Chondrocyte (in vitro differentiated cells): ENCODE data around the gene ANXA4. TPM values are rescaled to one million over a fixed set of nuclear protein-coding genes. Genes with fewer than 3 reads are reported as not detected.

ENCODE experiments used
- DNase-seq: peaks from one replicate; pipeline ENCODE4 v3.0.0; 2021; ENCODE audit warnings: mixed read lengths, low spot score
- H3K27ac Mint-ChIP-seq: one replicate; pipeline ENCODE4 v1.8.0; 2021; ENCODE audit warnings: mild to moderate bottlenecking, moderate library complexity, mixed read lengths; ENCODE audit not compliant: unreplicated experiment
- H3K27me3 Mint-ChIP-seq: 2 replicates; pipeline ENCODE4 v1.8.0; 2021; ENCODE audit warnings: low read depth, mixed read lengths
- H3K36me3 Mint-ChIP-seq: 2 replicates; pipeline ENCODE4 v1.8.0; 2021; ENCODE audit warnings: low read depth, mixed read lengths
- H3K4me1 Mint-ChIP-seq: 2 replicates; pipeline ENCODE4 v1.8.0; 2021; ENCODE audit warnings: low read depth, mild to moderate bottlenecking, mixed read lengths
- H3K4me3 Mint-ChIP-seq: one replicate; pipeline ENCODE4 v1.8.0; 2021; ENCODE audit warnings: mild to moderate bottlenecking, moderate library complexity, mixed read lengths; ENCODE audit not compliant: unreplicated experiment
- H3K9me3 Mint-ChIP-seq: 2 replicates; pipeline ENCODE4 v1.8.0; 2021; ENCODE audit warnings: low read depth, mixed read lengths
- total RNA-seq: library from RNA; stranded (reverse); gene quantifications from 3 replicates; pipeline ENCODE4 v1.2.1, GENCODE V29; 2021
- TF ChIP-seq, protein P1 (sequence below): fragments of 200-600 bp; sonication (generic); IDR thresholded peaks from 2 replicates; pipeline ENCODE4 v1.5.0; 2021; ENCODE audit warnings: antibody characterized with exemption, mild to moderate bottlenecking, moderate library complexity

The ANXA4 gene
- total RNA-seq, 1 donor from 2014 or later, result 99.0 TPM

DNA sequence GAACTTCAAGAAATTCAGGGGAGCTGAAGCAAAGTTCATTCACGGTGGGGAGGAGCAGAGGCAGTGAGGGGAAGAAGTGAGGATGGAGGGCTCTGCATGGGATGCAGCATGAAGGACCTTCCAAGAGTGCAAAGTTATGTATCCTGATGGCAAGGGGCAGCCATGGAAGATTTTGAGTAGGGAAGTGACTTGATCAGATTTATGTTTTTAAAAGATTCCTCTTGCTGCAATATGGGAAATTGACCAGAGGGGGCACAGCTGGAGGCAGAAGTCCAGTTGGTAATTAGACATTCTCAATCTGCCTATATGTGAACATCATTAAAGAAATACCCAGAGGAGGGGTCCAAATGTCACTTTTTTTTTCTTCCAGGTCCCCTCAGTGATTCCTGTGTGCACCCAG is 21.5 kb upstream of the ANXA4 start:
- no peak for DNase-seq
- Mint-ChIP-seq H3K36me3 (no peaks in the 10 kb centered on the region), H3K4me1 (peaks cover 35% of the 10 kb centered on the region), H3K4me3 (no peak overlapping the region), H3K9me3 (no peaks in the 10 kb centered on the region), H3K27me3 (no peaks in the 10 kb centered on the region), H3K27ac (no peak overlapping the region)
- TF ChIP-seq, protein P1, sequence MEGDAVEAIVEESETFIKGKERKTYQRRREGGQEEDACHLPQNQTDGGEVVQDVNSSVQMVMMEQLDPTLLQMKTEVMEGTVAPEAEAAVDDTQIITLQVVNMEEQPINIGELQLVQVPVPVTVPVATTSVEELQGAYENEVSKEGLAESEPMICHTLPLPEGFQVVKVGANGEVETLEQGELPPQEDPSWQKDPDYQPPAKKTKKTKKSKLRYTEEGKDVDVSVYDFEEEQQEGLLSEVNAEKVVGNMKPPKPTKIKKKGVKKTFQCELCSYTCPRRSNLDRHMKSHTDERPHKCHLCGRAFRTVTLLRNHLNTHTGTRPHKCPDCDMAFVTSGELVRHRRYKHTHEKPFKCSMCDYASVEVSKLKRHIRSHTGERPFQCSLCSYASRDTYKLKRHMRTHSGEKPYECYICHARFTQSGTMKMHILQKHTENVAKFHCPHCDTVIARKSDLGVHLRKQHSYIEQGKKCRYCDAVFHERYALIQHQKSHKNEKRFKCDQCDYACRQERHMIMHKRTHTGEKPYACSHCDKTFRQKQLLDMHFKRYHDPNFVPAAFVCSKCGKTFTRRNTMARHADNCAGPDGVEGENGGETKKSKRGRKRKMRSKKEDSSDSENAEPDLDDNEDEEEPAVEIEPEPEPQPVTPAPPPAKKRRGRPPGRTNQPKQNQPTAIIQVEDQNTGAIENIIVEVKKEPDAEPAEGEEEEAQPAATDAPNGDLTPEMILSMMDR, result peak; percentile 74

DNA sequence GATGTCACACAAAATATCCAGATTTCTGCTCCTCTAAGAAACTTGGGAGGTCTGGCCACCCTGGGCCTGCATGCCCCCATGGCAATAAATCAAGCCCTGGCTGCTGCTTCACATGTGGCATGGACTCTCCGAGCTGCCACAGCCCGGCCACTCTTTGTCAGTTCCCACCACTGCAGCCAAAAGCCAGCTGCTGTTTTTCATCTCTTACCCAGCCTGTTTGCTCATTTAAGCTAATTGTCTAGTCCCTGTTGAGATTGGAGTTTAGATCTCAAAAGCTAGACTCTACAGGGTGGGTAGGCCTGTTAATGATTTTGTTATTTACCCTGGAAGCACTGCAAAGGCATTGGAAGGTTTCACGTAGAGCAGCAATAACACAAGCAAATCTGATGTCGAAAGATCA is 20.9 kb upstream of the ANXA4 start:
- no peak overlapping the region for H3K27ac Mint-ChIP-seq
- no peaks in the 10 kb centered on the region for H3K36me3 Mint-ChIP-seq
- H3K4me1 Mint-ChIP-seq, result peaks cover 30% of the 10 kb centered on the region
- TF ChIP-seq, protein P1, result no peak
- H3K27me3 Mint-ChIP-seq, result no peaks in the 10 kb centered on the region
- H3K4me3 Mint-ChIP-seq, result no peak overlapping the region
- no peaks in the 10 kb centered on the region for H3K9me3 Mint-ChIP-seq
- no peak for DNase-seq

DNA sequence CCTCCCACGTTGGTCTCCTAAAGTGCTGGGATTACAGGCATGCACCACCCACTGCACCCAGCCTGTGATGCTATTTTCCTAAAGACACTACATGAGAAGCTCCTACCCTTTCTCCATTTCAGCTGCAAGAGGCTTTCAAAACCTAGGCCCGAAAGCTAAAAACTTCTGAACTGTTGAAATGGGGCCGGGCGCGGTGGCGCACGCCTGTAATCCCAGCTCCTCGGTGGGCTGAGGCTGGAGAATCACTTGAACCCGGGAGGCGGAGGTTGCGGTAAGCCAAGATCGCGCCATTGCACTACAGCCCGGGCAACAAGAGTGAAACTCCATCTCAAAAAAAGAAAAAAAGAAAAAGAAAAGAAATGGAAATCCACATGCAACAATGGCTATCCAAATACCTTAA is 18.1 kb upstream of the ANXA4 start:
- Mint-ChIP-seq H3K9me3 (no peaks in the 10 kb centered on the region), H3K4me3 (no peak overlapping the region), H3K36me3 (no peaks in the 10 kb centered on the region), H3K27ac (no peak overlapping the region), H3K4me1 (peaks cover 6% of the 10 kb centered on the region), H3K27me3 (no peaks in the 10 kb centered on the region)
- DNase-seq, result no peak
- TF ChIP-seq, protein P1, result no peak

DNA sequence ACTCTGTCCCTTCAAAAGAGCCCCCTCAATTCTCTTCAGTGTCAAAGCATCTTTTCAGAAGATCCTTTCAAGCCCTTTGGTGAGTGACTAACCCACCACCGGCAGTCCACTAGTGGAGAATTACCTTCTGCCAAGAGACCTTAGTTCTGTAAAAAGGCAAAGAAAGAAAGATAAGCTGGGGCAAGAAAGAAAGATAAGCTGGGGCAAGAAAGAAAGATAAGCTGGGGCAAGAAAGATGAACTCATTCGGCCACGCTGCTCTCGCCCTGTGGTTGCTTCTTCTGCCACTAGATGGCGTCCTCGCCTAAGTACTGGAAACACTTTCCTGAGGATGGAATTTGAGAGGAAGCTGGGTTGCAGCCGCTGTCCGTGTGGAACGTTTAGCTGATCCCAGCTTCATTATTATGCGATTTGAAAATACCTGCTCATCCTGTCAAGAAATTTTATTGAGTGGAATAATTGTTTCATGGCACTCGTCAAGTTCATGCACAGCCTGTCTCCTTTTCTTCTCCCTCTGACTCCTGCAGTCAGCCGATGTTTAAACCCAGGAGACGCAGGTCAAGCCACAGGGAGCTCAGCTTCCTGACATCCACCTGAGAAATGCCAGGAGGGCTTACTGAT is 17.3 kb upstream of the ANXA4 start:
- peaks cover 6% of the 10 kb centered on the region for H3K4me1 Mint-ChIP-seq
- no peak for DNase-seq
- TF ChIP-seq, protein P1, result peak; percentile 96
- no peaks in the 10 kb centered on the region for H3K27me3 Mint-ChIP-seq
- H3K4me3 Mint-ChIP-seq, result peak overlapping the region; percentile 73
- H3K27ac Mint-ChIP-seq, result no peak overlapping the region
- H3K36me3 Mint-ChIP-seq, result no peaks in the 10 kb centered on the region
- H3K9me3 Mint-ChIP-seq, result no peaks in the 10 kb centered on the region

DNA sequence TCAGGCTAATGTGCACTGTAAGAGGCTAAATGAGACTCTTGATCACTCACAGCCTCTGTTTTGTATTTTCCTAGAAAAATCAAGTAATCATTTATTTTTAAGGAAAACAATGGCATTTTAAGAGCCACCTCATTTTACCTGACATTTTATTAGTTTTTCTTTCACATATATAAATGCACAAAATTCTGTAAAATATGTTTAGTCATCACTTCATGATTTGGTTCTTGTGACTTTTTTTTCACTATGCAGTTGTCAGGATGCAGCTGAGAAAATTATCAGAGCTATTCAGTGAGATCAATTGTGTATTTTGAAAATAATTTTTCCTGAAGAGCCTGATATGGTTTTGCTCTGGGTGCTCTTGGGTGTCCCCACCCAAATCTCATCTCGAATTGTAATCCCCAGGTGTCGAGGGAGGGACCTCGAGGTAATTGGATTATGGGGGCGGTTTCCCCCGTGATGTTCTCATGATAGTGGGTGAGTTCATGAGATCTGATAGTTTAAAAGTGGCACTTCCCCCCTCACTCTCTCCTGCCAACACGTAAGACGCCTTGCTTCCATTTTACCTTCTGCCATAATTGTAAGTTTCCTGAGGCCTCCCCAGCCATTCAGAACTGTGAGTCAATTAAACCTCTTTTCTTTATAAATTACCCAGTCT is 16.1 kb upstream of the ANXA4 start:
- Mint-ChIP-seq H3K36me3 (no peaks in the 10 kb centered on the region), H3K27me3 (no peaks in the 10 kb centered on the region), H3K4me3 (no peak overlapping the region), H3K4me1 (peaks cover 6% of the 10 kb centered on the region), H3K9me3 (no peaks in the 10 kb centered on the region), H3K27ac (no peak overlapping the region)
- TF ChIP-seq, protein P1, result no peak
- no peak for DNase-seq
